ENCODE data around the gene TLE2. TPM values are rescaled to one million over a fixed set of nuclear protein-coding genes. Genes with fewer than 3 reads are reported as not detected.

TLE2 gene
- total RNA-seq, 1 donor from 2014 or later, result not detected

DNA sequence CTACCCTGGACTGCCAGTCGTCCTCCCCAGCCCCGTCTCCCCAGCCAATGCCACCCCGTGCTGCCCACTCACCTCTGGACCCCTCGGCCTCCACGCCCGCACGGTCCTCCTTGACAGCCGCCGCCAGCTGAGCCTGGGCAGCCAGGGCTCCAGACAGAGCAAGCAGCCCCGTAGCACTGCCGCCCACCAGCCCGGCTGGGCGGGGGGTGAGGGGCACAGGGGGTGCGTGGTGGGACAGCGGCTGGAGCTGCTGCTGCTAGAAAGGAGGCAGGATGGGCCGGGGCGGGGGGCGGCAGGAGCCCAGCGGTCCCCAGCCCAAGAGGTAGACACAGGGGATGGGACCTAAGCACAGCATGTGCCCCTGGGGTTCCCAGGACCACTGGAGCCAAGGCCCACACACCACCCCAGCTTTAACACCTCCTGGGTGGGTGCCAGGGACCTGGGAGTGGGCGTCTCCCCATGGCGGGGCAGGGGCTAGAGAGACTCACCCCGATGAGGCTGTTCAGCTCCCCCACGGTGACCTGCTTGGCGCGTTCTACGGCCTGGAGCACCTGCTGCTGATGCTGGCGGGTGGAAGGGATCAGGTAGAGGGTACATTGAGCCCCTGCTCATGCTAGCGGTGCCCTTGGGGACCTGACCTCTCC is 9.7 kb downstream of the TLE2 start:
- H3K4me3 Mint-ChIP-seq, result no peak overlapping the region
- H3K27me3 ChIP-seq, result peaks cover 19% of the 10 kb centered on the region
- H4K20me1 ChIP-seq (ENCODE audit: low read depth), result no peaks in the 10 kb centered on the region
- H3K9me3 ChIP-seq (ENCODE audit: low read depth), result no peaks in the 10 kb centered on the region
- no peak overlapping the region for H3K27ac ChIP-seq
- peaks cover 25% of the 10 kb centered on the region for H3K27me3 Mint-ChIP-seq (ENCODE audit: insufficient read depth, low read depth)
- H3K79me2 ChIP-seq (ENCODE audit: low read depth), result no peaks in the 10 kb centered on the region
- H3K4me1 ChIP-seq, result no peaks in the 10 kb centered on the region
- no peak overlapping the region for H3K9ac ChIP-seq
- no peak overlapping the region for H2AFZ ChIP-seq (replicated peaks)
- H3K9me3 Mint-ChIP-seq, result peaks cover 3% of the 10 kb centered on the region
- no peak for DNase-seq (ENCODE audit: low spot score)
- no peaks in the 10 kb centered on the region for H3F3A ChIP-seq (ENCODE audit: low read depth)
- no peaks in the 10 kb centered on the region for H3K36me3 Mint-ChIP-seq
- no peaks in the 10 kb centered on the region for H3K4me1 Mint-ChIP-seq
- no peak overlapping the region for H3K4me2 ChIP-seq
- no peak overlapping the region for H3K27ac Mint-ChIP-seq
- H3K4me3 ChIP-seq, result no peak overlapping the region
- H3K36me3 ChIP-seq, result no peaks in the 10 kb centered on the region
- TF ChIP-seq EZH2 (IDR thresholded peaks at IDR 0.05) (no peak), EZH2phosphoT487 (IDR thresholded peaks at IDR 0.05) (no peak)
- TF ChIP-seq, protein P1, sequence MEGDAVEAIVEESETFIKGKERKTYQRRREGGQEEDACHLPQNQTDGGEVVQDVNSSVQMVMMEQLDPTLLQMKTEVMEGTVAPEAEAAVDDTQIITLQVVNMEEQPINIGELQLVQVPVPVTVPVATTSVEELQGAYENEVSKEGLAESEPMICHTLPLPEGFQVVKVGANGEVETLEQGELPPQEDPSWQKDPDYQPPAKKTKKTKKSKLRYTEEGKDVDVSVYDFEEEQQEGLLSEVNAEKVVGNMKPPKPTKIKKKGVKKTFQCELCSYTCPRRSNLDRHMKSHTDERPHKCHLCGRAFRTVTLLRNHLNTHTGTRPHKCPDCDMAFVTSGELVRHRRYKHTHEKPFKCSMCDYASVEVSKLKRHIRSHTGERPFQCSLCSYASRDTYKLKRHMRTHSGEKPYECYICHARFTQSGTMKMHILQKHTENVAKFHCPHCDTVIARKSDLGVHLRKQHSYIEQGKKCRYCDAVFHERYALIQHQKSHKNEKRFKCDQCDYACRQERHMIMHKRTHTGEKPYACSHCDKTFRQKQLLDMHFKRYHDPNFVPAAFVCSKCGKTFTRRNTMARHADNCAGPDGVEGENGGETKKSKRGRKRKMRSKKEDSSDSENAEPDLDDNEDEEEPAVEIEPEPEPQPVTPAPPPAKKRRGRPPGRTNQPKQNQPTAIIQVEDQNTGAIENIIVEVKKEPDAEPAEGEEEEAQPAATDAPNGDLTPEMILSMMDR (IDR thresholded peaks at IDR 0.05), result no peak

DNA sequence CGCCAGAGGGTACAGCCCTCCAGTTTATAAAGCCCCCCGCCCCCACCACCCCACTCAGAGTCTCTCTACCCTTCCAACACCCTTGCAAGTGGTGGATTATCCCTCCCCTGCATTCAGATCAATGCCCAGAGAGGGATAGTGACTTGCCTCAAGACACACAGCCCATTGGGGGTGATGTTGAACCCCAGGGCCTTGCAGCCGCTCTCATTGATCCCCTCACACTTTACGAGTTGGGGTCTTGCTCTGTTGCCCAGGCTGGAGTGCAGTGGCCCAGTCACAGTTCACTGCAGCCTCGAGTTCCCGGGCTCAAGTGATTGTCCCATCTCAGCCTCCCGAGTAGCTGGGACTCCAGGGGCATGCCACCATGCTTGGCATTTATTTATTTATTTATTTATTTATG is 11.2 kb downstream of the TLE2 start:
- Mint-ChIP-seq H3K27ac (no peak overlapping the region), H3K9me3 (peaks cover 3% of the 10 kb centered on the region), H3K4me3 (no peak overlapping the region), H3K4me1 (peaks cover 5% of the 10 kb centered on the region), H3K27me3 (ENCODE audit: insufficient read depth, low read depth) (peaks cover 20% of the 10 kb centered on the region), H3K36me3 (no peaks in the 10 kb centered on the region)
- no peak for DNase-seq (ENCODE audit: low spot score)
- no peaks in the 10 kb centered on the region for H3K9me3 ChIP-seq (ENCODE audit: low read depth)
- H3K27ac ChIP-seq, result no peak overlapping the region
- no peak overlapping the region for H3K4me2 ChIP-seq
- no peak overlapping the region for H3K4me3 ChIP-seq
- H4K20me1 ChIP-seq (ENCODE audit: low read depth), result no peaks in the 10 kb centered on the region
- TF ChIP-seq, protein P1 (IDR thresholded peaks at IDR 0.05), result no peak
- TF ChIP-seq EZH2 (IDR thresholded peaks at IDR 0.05) (no peak), EZH2phosphoT487 (IDR thresholded peaks at IDR 0.05) (no peak)
- no peaks in the 10 kb centered on the region for H3K36me3 ChIP-seq
- H3K4me1 ChIP-seq, result peaks cover 6% of the 10 kb centered on the region
- H3K79me2 ChIP-seq (ENCODE audit: low read depth), result no peaks in the 10 kb centered on the region
- peaks cover 5% of the 10 kb centered on the region for H3K27me3 ChIP-seq
- H3F3A ChIP-seq (ENCODE audit: low read depth), result peaks cover 11% of the 10 kb centered on the region
- no peak overlapping the region for H2AFZ ChIP-seq (replicated peaks)
- no peak overlapping the region for H3K9ac ChIP-seq

DNA sequence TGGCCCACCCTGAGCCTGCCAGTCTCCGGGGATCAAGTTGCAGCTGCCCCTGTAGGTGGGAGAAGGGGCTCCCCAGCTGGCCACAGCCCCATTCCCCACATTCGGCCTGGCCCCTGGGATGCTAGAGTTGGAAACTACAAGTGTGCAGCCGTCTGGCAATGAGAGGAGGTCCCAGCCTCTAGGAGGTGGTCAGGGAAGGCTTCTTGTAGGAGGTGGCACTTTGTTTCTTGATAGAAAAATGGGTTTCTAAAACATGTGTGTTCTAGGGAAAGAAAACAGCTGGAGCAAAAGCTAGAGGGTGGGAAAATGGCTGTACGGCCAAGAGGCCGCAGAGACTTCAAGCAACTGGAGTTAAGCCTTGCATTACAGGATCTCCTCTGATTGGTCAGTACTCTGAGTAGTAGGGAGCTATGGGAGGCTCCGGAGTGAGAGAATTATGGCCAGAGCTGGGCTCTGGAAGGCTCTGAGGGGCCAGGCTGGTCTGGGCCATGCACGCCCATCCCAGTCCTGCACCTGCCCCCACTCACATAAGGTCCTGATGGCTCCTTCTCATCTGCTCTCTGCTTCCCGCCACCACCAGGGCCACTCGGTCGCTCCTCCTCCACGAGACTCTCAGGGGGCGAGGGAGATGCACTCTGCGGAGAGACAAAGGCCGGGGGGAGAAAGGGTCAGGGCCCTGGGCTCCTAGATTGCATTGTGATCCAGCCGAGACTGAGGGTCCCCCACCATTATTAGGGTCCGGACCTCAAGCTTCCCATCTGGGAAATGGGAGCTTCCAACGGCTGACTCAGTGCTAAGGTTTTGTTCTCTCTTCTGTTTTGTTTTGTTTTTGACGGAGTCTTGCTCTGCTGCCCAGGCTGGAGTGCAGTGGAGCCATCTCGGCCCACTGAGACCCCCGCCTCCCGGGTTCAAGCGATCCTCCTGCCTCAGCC is 13.7 kb downstream of the TLE2 start:
- no peak overlapping the region for H2AFZ ChIP-seq (replicated peaks)
- H3F3A ChIP-seq (ENCODE audit: low read depth), result peaks cover 14% of the 10 kb centered on the region
- no peaks in the 10 kb centered on the region for H3K36me3 ChIP-seq
- TF ChIP-seq EZH2 (IDR thresholded peaks at IDR 0.05) (no peak), EZH2phosphoT487 (IDR thresholded peaks at IDR 0.05) (no peak)
- TF ChIP-seq, protein P1 (IDR thresholded peaks at IDR 0.05), result no peak
- no peak overlapping the region for H3K4me2 ChIP-seq
- Mint-ChIP-seq H3K4me3 (no peak overlapping the region), H3K4me1 (peaks cover 16% of the 10 kb centered on the region), H3K36me3 (no peaks in the 10 kb centered on the region), H3K9me3 (no peaks in the 10 kb centered on the region), H3K27me3 (ENCODE audit: insufficient read depth, low read depth) (peaks cover 28% of the 10 kb centered on the region), H3K27ac (no peak overlapping the region)
- no peaks in the 10 kb centered on the region for H3K27me3 ChIP-seq
- peaks cover 10% of the 10 kb centered on the region for H3K4me1 ChIP-seq
- no peak overlapping the region for H3K4me3 ChIP-seq
- DNase-seq (ENCODE audit: low spot score), result no peak
- no peak overlapping the region for H3K9ac ChIP-seq
- H4K20me1 ChIP-seq (ENCODE audit: low read depth), result no peaks in the 10 kb centered on the region
- H3K9me3 ChIP-seq (ENCODE audit: low read depth), result no peaks in the 10 kb centered on the region
- no peak overlapping the region for H3K27ac ChIP-seq
- no peaks in the 10 kb centered on the region for H3K79me2 ChIP-seq (ENCODE audit: low read depth)

Measured in neural progenitor cell (in vitro differentiated cells).